Mammary epithelial cell (primary cell): ENCODE measurements around the gene FOXK2.

Source experiments
- EZH2 ChIP-seq: IDR thresholded peaks from 2 replicates; pipeline ENCODE4 v1.6.1; 2012; ENCODE audit warnings: low read length, inconsistent platforms, borderline replicate concordance
- TF ChIP-seq, protein P1 (sequence below), 2 donors: IDR thresholded peaks in 1 of 2; conservative IDR thresholded peaks in 1 of 2; 2 replicates each; pipeline ENCODE4 v1.5.1; 2011 to 2012; ENCODE audit warnings: inconsistent platforms in 2 of 2, low read length in 2 of 2, mild to moderate bottlenecking in 2 of 2, control low read depth in 1 of 2, low read depth in 1 of 2; ENCODE audit not compliant: insufficient read depth in 1 of 2; ENCODE audit errors: extremely low read depth in 1 of 2

DNA sequence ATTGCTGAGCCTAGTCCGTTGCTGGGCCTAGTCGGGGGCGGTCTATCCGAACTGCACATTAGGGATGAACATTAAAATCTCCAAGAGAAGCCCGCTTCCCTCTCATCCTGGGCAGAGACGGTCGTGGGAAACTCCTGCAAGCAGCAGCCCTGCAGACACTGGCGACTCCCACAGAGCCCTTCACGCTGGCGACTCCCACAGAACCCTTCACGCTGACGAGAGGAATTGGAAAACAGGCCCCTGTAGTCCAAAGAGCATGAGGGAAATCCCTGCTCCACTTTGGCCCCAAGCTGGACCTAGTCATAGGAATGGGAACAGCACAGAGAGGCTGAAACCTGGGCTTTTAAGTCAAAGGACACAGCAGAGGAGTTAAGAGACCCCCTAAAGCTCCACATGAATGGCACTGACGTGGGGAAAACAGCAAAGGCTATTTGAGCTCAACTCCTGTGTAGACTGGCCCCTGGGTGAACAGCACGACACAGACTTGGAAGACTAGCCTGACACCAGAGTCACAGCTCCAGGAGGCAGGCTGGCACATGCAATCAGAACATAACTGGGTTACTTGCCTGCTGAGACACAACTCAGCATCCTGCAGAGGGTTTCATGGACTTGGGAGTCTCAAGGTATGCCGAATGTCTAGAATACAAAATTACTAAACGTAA lies 86.5 kb downstream of the FOXK2 start:
- TF ChIP-seq, protein P1, sequence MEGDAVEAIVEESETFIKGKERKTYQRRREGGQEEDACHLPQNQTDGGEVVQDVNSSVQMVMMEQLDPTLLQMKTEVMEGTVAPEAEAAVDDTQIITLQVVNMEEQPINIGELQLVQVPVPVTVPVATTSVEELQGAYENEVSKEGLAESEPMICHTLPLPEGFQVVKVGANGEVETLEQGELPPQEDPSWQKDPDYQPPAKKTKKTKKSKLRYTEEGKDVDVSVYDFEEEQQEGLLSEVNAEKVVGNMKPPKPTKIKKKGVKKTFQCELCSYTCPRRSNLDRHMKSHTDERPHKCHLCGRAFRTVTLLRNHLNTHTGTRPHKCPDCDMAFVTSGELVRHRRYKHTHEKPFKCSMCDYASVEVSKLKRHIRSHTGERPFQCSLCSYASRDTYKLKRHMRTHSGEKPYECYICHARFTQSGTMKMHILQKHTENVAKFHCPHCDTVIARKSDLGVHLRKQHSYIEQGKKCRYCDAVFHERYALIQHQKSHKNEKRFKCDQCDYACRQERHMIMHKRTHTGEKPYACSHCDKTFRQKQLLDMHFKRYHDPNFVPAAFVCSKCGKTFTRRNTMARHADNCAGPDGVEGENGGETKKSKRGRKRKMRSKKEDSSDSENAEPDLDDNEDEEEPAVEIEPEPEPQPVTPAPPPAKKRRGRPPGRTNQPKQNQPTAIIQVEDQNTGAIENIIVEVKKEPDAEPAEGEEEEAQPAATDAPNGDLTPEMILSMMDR (conservative IDR thresholded peaks at IDR 0.05 in 1 of 2, IDR thresholded peaks at IDR 0.05 in 1 of 2; ENCODE audit: extremely low read depth in 1 of 2, insufficient read depth in 1 of 2, low read depth in 1 of 2, low read length in 2 of 2), result no peak
- TF ChIP-seq EZH2, result no peak
